ENCODE measurements around the gene FAM120A. TPM values are rescaled to one million over a fixed set of nuclear protein-coding genes. Genes with fewer than 3 reads are reported as not detected.

The FAM120A gene
- total and polyA plus RNA-seq, 9 of the 15 experiments (the other 6 are each of a cell fraction or from before 2014, with no cell fraction given) = 8.7 to 71.0 (median 42.2) TPM

DNA sequence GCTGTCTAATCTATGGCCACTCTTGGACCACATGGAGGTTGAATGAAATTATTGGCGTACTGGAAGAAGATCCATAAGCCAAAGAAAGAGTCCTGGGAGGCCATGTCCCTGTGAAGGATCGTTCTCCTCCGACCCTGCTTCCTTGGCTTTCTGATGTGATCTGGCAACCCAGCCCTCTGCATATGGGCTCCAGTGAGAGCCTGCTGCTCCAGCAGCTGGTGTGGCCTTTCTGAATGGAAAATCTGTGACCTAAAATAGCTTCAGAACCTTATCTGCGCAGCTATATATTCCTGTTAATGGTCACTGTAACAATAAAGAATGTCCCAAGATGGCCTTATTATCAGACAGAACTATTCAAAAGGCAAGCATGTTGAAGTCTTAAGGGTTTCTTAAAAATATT lies 84.7 kb downstream of the FAM120A start:
- Histone ChIP-seq H3K9me1 (ENCODE audit: control insufficient read depth, insufficient read depth, low read length) (no peaks in the 10 kb centered on the region), H3K9ac (ENCODE audit: insufficient read depth in 1 of 2, low read depth in 2 of 2, low read length in 2 of 2) (no peak overlapping the region), H3K9me3 (replicated peaks; ENCODE audit: control insufficient read depth, insufficient read depth, low read depth, low read length) (no peaks in the 10 kb centered on the region), H3K27me3 (ENCODE audit: control insufficient read depth in 2 of 2, insufficient read depth in 2 of 2, low read length in 2 of 2) (no peaks in the 10 kb centered on the region), H4K20me1 (replicated peaks; ENCODE audit: control insufficient read depth, insufficient read depth, low read length) (no peaks in the 10 kb centered on the region), H3K4me3 (no peak overlapping the region), H3K36me3 (ENCODE audit: control insufficient read depth, insufficient read depth, low read length) (peaks cover 95% of the 10 kb centered on the region), H2AFZ (ENCODE audit: low read depth, low read length) (no peak overlapping the region), H3K4me1 (replicated peaks in 1 of 2; ENCODE audit: control insufficient read depth in 2 of 2, insufficient read depth in 2 of 2, low read length in 2 of 2) (no peaks in the 10 kb centered on the region), H3K4me2 (ENCODE audit: insufficient read depth, low read length) (no peak overlapping the region), H3K27ac (ENCODE audit: extremely low read depth, low read depth, low read length) (no peak overlapping the region), H3K79me2 (ENCODE audit: control insufficient read depth, insufficient read depth, low read length) (no peaks in the 10 kb centered on the region; the same call in 2 of the 3 replicates)
- 83% methylated on average over 4 of the region's 4 CpGs for WGBS (ENCODE audit: insufficient coverage, low coverage, missing lambda C conversion rate)
- no peak for TF ChIP-seq SMAD2 (IDR thresholded peaks at IDR 0.05; ENCODE audit: low read depth, low read length)
- DNase-seq (ENCODE audit: extremely low read depth in 1 of 4, low spot score in 3 of 4) (no peak), FAIRE-seq (no peak), ATAC-seq (no peak)
- in situ Hi-C loops (cut with MboI) (no loop called here), intact Hi-C loops (cut with micrococcal nuclease) (no loop called here)
- POLR2A ChIA-PET = no interaction called here
- CTCF ChIA-PET (ENCODE audit: low intra/inter-chr PET ratio) = no interaction called here
- BruUV-seq (replicated peaks) = no TSS peak

DNA sequence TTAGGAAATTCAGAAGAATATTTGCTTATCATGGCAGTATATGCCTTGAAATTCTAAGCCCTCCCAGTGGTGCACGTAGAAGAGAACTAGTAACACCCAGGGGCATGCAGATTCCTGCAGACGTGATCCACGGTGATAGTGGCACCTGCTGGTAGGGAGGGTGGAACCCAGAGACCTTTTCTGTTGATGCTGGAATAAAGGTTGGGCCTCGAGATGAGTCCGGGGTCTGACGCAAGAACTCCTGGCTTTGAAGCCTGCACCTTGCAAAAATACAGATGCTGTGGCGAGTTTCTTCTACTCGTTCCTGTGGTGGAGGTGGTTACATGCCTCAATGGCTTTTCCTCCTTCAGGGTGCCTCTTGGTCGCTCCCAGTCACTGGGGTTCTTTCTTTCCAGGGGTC lies 85.4 kb downstream of the FAM120A start:
- no peaks in the 10 kb centered on the region for H3K9me3 ChIP-seq (replicated peaks; ENCODE audit: control insufficient read depth, insufficient read depth, low read depth, low read length)
- no peaks in the 10 kb centered on the region for H3K27me3 ChIP-seq (ENCODE audit: control insufficient read depth in 2 of 2, insufficient read depth in 2 of 2, low read length in 2 of 2)
- intact Hi-C loops (cut with micrococcal nuclease) (no loop called here), in situ Hi-C loops (cut with MboI) (no loop called here)
- H3K79me2 ChIP-seq (ENCODE audit: control insufficient read depth, insufficient read depth, low read length) = no peaks in the 10 kb centered on the region; the same call in 2 of the 3 replicates
- DNase-seq (ENCODE audit: extremely low read depth in 1 of 4, low spot score in 3 of 4) (no peak), FAIRE-seq (no peak), ATAC-seq (no peak)
- 83% methylated on average over 9 of the region's 9 CpGs for WGBS (ENCODE audit: insufficient coverage, low coverage, missing lambda C conversion rate)
- no peaks in the 10 kb centered on the region for H4K20me1 ChIP-seq (replicated peaks; ENCODE audit: control insufficient read depth, insufficient read depth, low read length)
- H3K4me1 ChIP-seq (replicated peaks in 1 of 2; ENCODE audit: control insufficient read depth in 2 of 2, insufficient read depth in 2 of 2, low read length in 2 of 2) = no peaks in the 10 kb centered on the region
- H3K4me3 ChIP-seq = no peak overlapping the region
- H3K9me1 ChIP-seq (ENCODE audit: control insufficient read depth, insufficient read depth, low read length) = no peaks in the 10 kb centered on the region
- TF ChIP-seq NFRKB (IDR thresholded peaks at IDR 0.05; ENCODE audit: low read depth) = no peak
- no peak for TF ChIP-seq ZBTB8A (IDR thresholded peaks at IDR 0.05; ENCODE audit: partially characterized antibody)
- BruUV-seq (replicated peaks) = no TSS peak
- no peak overlapping the region for H3K27ac ChIP-seq (ENCODE audit: extremely low read depth, low read depth, low read length)
- ChIA-PET POLR2A (no interaction called here), CTCF (ENCODE audit: low intra/inter-chr PET ratio) (no interaction called here)
- H3K4me2 ChIP-seq (ENCODE audit: insufficient read depth, low read length) = no peak overlapping the region
- H3K9ac ChIP-seq (ENCODE audit: insufficient read depth in 1 of 2, low read depth in 2 of 2, low read length in 2 of 2) = no peak overlapping the region
- H3K36me3 ChIP-seq (ENCODE audit: control insufficient read depth, insufficient read depth, low read length) = peaks cover 95% of the 10 kb centered on the region
- no peak overlapping the region for H2AFZ ChIP-seq (ENCODE audit: low read depth, low read length)
